HL-60 (cell line): Measurements from ENCODE around the gene FIGN.

ENCODE experiments used
- DNase-seq, 2 experiments: peaks; one replicate each; pipeline ENCODE4 v3.0.0-alpha.2; 2010 to 2020; ENCODE audit warnings: low read depth in 1 of 2, low spot score in 1 of 2
- H3K27ac ChIP-seq: fragments of 250-450 bp; sonication (Bioruptor Pico); replicated peaks from 2 replicates; pipeline ENCODE4 v1.5.1; 2020; ENCODE audit warnings: mild to moderate bottlenecking, moderate library complexity
- H3K27me3 ChIP-seq: fragments of 250-450 bp; sonication (Bioruptor Pico); 2 replicates; pipeline ENCODE4 v1.5.1; 2021; ENCODE audit warnings: mild to moderate bottlenecking, moderate library complexity; ENCODE audit not compliant: insufficient read depth, poor library complexity, severe bottlenecking
- H3K4me3 ChIP-seq: replicated peaks from 2 replicates; pipeline ENCODE4 v1.5.1; 2011; ENCODE audit warnings: mild to moderate bottlenecking, control low read depth, low read length; ENCODE audit not compliant: insufficient read depth
- GABPA ChIP-seq: IDR thresholded peaks from 2 replicates; pipeline ENCODE4 v1.6.1; 2012; ENCODE audit warnings: low read depth
- POLR2AphosphoS5 ChIP-seq: IDR thresholded peaks from 2 replicates; pipeline ENCODE4 v1.6.1; 2012; ENCODE audit warnings: low read depth
- REST ChIP-seq: IDR thresholded peaks from 2 replicates; pipeline ENCODE4 v1.6.1; 2012; ENCODE audit warnings: low read depth; ENCODE audit not compliant: insufficient replicate concordance
- SPI1 ChIP-seq: IDR thresholded peaks from 2 replicates; pipeline ENCODE4 v1.6.1; 2012; ENCODE audit warnings: low read depth, mild to moderate bottlenecking, borderline replicate concordance
- TF ChIP-seq, protein P1 (sequence below): IDR thresholded peaks from one replicate; pipeline ENCODE4 v1.5.1; 2011; ENCODE audit warnings: low read length, control low read depth, inconsistent platforms; ENCODE audit not compliant: insufficient read depth

Gene FIGN

DNA sequence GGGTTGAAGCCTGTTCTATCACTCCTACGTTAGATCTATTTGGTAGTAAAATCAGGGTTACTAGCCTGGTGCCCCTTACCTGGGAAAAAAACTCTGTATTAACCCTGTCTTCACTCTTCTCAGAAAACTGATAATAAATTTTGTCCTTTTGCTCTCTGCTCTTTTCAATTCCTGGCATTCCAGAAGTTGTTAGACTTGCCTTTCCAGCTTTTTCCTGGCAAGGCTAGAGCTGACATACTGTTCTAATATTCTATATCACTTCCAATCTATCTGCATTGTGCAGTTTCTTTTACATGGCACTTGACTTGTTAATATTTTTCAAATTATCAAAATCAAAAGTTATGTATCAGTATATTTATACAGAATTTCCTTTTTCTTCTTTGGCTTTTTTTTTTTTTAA is 162.2 kb downstream of the FIGN start:
- Histone ChIP-seq H3K27ac (no peak overlapping the region), H3K27me3 (no peaks in the 10 kb centered on the region), H3K4me3 (no peak overlapping the region)
- TF ChIP-seq SPI1 (no peak), GABPA (no peak), REST (no peak), POLR2AphosphoS5 (no peak)
- TF ChIP-seq, protein P1, sequence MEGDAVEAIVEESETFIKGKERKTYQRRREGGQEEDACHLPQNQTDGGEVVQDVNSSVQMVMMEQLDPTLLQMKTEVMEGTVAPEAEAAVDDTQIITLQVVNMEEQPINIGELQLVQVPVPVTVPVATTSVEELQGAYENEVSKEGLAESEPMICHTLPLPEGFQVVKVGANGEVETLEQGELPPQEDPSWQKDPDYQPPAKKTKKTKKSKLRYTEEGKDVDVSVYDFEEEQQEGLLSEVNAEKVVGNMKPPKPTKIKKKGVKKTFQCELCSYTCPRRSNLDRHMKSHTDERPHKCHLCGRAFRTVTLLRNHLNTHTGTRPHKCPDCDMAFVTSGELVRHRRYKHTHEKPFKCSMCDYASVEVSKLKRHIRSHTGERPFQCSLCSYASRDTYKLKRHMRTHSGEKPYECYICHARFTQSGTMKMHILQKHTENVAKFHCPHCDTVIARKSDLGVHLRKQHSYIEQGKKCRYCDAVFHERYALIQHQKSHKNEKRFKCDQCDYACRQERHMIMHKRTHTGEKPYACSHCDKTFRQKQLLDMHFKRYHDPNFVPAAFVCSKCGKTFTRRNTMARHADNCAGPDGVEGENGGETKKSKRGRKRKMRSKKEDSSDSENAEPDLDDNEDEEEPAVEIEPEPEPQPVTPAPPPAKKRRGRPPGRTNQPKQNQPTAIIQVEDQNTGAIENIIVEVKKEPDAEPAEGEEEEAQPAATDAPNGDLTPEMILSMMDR, result no peak
- no peak for DNase-seq

DNA sequence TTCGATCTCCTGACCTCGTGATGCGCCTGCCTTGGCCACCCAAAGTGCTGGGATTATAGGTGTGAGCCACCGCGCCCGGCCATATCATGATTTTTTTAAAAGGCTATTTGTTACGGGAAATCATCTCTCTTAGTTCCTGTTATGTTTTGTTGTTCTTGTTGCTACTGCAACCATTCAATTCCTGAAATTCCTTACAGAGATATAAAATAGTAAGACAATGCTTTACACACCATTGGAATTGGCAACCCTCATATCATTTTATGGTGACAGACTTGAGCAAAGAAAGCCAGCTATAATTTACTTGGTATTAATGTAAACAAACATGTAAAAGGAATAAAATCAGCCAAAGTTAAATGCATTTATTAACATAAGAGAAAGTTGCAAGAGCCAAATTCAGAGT is 163.0 kb downstream of the FIGN start:
- no peak overlapping the region for H3K27ac ChIP-seq

DNA sequence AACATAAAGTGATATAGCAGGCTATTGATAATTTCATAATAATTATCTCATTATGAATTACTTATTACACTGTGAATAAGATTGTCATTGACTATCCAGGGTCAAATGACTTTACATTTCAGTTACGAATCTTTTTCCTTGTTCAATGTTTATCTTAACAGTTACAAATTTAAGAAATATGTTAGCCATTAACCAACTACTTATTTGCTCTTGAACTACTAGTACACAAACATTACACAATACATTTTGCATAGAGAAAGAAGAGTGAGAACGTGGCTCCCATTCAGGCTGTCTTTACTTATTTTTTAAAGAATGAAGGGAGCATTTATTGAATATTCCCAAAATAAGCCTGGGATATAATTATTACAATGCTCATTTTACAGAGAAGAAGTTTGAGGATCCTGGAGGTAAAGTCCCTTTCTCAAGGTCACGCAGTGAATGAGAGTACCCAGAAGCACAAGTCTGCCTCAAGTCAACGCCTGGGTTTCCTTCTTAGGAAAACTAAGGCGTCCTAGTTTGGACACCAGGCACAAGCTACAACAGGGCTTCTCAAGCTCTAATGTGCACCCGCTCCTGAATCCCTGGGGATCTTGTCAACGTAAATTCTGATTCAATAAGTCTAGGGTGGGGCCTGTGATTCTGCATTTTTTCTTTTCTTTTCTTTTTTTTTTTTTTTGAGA is 164.2 kb downstream of the FIGN start:
- no peaks in the 10 kb centered on the region for H3K27me3 ChIP-seq
- no peak overlapping the region for H3K27ac ChIP-seq
- DNase-seq, result no peak
- no peak overlapping the region for H3K4me3 ChIP-seq
- TF ChIP-seq GABPA, result no peak
- no peak for TF ChIP-seq REST
- TF ChIP-seq POLR2AphosphoS5, result no peak
- no peak for TF ChIP-seq SPI1
- TF ChIP-seq, protein P1, result no peak

More for the DNA sequence above, 163.0 kb downstream of the FIGN start:
- Histone ChIP-seq H3K27me3 (no peaks in the 10 kb centered on the region), H3K4me3 (no peak overlapping the region)
- TF ChIP-seq, protein P1, result no peak
- TF ChIP-seq GABPA (no peak), POLR2AphosphoS5 (no peak), SPI1 (no peak), REST (no peak)
- no peak for DNase-seq
